ENCODE data around the gene FRMD4A.

DNA sequence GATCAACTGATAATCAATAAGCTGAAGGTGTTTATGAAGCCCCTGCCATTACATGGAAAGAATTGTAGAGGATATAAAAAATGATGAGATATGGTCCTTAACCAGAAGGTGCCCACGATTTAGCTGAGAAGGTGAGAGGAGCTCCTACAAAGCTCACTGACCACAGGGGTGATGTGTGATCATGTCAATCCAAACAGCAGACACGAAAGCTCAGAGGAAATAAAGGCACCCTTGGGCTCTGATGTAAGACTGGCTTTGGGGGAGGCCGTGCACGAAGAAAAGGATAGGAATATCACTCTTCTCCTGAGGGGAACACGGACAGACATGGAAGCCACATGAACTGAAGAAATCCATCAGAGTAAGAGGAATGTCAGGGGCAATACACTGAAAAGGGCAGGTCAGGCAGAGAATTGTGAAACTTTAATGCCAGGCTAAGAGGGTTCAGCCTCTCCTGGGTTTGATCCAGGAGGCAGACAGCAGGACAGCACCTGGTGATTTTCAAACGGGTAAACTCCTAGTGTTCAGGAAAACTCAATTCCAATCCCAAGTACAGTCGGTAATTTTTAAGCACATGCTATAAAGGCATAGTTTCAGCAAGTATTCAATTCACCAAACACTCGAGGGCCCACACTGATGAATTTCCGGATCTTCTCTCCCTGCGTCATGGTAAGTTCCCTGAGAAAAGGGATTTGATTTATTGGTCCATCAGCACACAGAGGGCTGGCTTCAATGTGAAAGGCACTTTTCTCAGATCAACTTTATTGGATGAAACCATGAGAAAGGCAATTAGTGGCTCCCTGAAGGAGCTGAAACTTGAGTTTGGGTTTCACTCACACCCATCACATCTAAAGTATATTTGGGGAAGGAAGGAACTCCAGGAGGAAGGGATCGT is 580.2 kb downstream of the FRMD4A start:
- TF ChIP-seq, protein P1, sequence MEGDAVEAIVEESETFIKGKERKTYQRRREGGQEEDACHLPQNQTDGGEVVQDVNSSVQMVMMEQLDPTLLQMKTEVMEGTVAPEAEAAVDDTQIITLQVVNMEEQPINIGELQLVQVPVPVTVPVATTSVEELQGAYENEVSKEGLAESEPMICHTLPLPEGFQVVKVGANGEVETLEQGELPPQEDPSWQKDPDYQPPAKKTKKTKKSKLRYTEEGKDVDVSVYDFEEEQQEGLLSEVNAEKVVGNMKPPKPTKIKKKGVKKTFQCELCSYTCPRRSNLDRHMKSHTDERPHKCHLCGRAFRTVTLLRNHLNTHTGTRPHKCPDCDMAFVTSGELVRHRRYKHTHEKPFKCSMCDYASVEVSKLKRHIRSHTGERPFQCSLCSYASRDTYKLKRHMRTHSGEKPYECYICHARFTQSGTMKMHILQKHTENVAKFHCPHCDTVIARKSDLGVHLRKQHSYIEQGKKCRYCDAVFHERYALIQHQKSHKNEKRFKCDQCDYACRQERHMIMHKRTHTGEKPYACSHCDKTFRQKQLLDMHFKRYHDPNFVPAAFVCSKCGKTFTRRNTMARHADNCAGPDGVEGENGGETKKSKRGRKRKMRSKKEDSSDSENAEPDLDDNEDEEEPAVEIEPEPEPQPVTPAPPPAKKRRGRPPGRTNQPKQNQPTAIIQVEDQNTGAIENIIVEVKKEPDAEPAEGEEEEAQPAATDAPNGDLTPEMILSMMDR (conservative IDR thresholded peaks at IDR 0.05; ENCODE audit: low read depth, low read length): no peak
- TF ChIP-seq EZH2 (IDR thresholded peaks at IDR 0.05; ENCODE audit: low read length, unreplicated experiment): no peak
